B cell (primary cell): Measurements from ENCODE around the gene FRMD8. TPM values are rescaled to one million over a fixed set of nuclear protein-coding genes. Genes with fewer than 3 reads are reported as not detected.
A peak's percentile ranks its signal among the peaks of the same experiment; 100 is the strongest.

Experiments
- ATAC-seq: fragments of 200-7000 bp; cut with Tn5 transposase; one replicate; pipeline ENCODE4 v1.10.0; 2021; ENCODE audit warnings: low read depth, mild to moderate bottlenecking, moderate number of reproducible peaks, moderate library complexity
- CTCF ChIA-PET: fragments of 350-600 bp; sonication (Branson Sonifier 250); formaldehyde crosslinking; loops from one replicate; lab custom pipeline; 2021; ENCODE audit warnings: antibody characterized with exemption, inconsistent platforms; lab: Charles Lee
- POLR2A ChIA-PET: fragments of 350-600 bp; sonication (Branson Sonifier 250); formaldehyde crosslinking; loops from one replicate; lab custom pipeline; 2021; ENCODE audit warnings: antibody characterized with exemption; lab: Charles Lee
- DNase-seq: peaks from one replicate; pipeline ENCODE4 v3.0.0; 2013
- H2AFZ ChIP-seq: 2 replicates; pipeline ENCODE4 v1.6.1; 2012; ENCODE audit warnings: mild to moderate bottlenecking, low read depth, low read length; ENCODE audit not compliant: insufficient read depth, poor library complexity, severe bottlenecking
- H3K27ac ChIP-seq, 2 donors: 1 replicate in 1 of 2; 2 replicates in 1 of 2; pipeline ENCODE4 v1.5.1; 2012 to 2013; ENCODE audit warnings: low read length in 2 of 2, mild to moderate bottlenecking in 2 of 2, moderate library complexity in 1 of 2
- H3K27me3 ChIP-seq, 4 experiments: fragments of 200-600 bp in 1 of 4; sonication (generic) in 1 of 4; replicated peaks in 1 of 4; 1 replicate in 2 of 4; 2 replicates in 2 of 4; pipeline versions ENCODE4 v1.6.1 to v1.7.0; 2013 to 2016; ENCODE audit warnings: low read length in 3 of 4, mild to moderate bottlenecking in 2 of 4, mixed read lengths in 1 of 4, moderate library complexity in 1 of 4; ENCODE audit not compliant: insufficient read depth in 4 of 4, control insufficient read depth in 3 of 4; ENCODE audit errors: control extremely low read depth in 1 of 4
- H3K36me3 ChIP-seq, 2 experiments: replicated peaks in 1 of 2; 1 replicate in 1 of 2; 2 replicates in 1 of 2; pipeline versions ENCODE4 v1.6.1 to v1.7.1; 2013; ENCODE audit warnings: low read length in 1 of 2; ENCODE audit not compliant: insufficient read depth in 2 of 2, control insufficient read depth in 1 of 2; ENCODE audit errors: control extremely low read depth in 1 of 2, extremely low read depth in 1 of 2
- H3K4me1 ChIP-seq, 2 donors: fragments of 200-600 bp in 1 of 2; sonication (generic) in 1 of 2; 1 replicate in 1 of 2; 2 replicates in 1 of 2; pipeline versions ENCODE4 v1.5.1 to v1.6.1; 2013 to 2017; ENCODE audit warnings: low read length in 2 of 2; ENCODE audit not compliant: control insufficient read depth in 2 of 2, insufficient read depth in 2 of 2
- H3K4me2 ChIP-seq: replicated peaks from 2 replicates; pipeline ENCODE3; 2012; ENCODE audit warnings: mild to moderate bottlenecking, low read depth, low read length; ENCODE audit not compliant: poor library complexity, severe bottlenecking
- H3K4me3 ChIP-seq, 5 experiments: fragments of 200-600 bp in 1 of 5; sonication (generic) in 1 of 5; 1 replicate in 3 of 5; 2 replicates in 2 of 5; pipeline versions ENCODE4 v1.5.1 to v1.7.0; 2011 to 2016; ENCODE audit warnings: low read length in 4 of 5, mild to moderate bottlenecking in 4 of 5, low read depth in 2 of 5, control low read depth in 1 of 5, moderate library complexity in 1 of 5; ENCODE audit not compliant: insufficient read depth in 1 of 5; ENCODE audit errors: control extremely low read depth in 1 of 5, extremely low read depth in 1 of 5
- H3K79me2 ChIP-seq: fragments of 200-600 bp; sonication (generic); one replicate; pipeline ENCODE4 v1.6.0; 2016; ENCODE audit warnings: low read length; ENCODE audit not compliant: control insufficient read depth, insufficient read depth
- H3K9ac ChIP-seq: fragments of 200-600 bp; sonication (generic); 2 replicates; pipeline ENCODE4 v1.6.1; 2017; ENCODE audit warnings: mild to moderate bottlenecking, low read length, moderate library complexity
- H3K9me3 ChIP-seq, 3 donors: one replicate each; pipeline versions ENCODE4 v1.6.1 to v1.7.1; 2013; ENCODE audit warnings: low read length in 2 of 3; ENCODE audit not compliant: control insufficient read depth in 2 of 3, insufficient read depth in 1 of 3; ENCODE audit errors: control extremely low read depth in 1 of 3
- H4K20me1 ChIP-seq: 2 replicates; pipeline ENCODE4 v1.6.0; 2012; ENCODE audit warnings: mild to moderate bottlenecking, low read length; ENCODE audit not compliant: insufficient read depth, control insufficient read depth, poor library complexity, severe bottlenecking
- H3K27ac Mint-ChIP-seq: one replicate; pipeline ENCODE4 v1.8.0; 2021; ENCODE audit warnings: mixed read lengths
- H3K27me3 Mint-ChIP-seq: one replicate; pipeline ENCODE4 v1.8.0; 2021; ENCODE audit warnings: mixed read lengths
- H3K4me1 Mint-ChIP-seq: one replicate; pipeline ENCODE4 v1.8.0; 2021; ENCODE audit warnings: mixed read lengths
- H3K4me3 Mint-ChIP-seq: one replicate; pipeline ENCODE4 v1.8.0; 2021; ENCODE audit warnings: mixed read lengths
- H3K9me3 Mint-ChIP-seq: one replicate; pipeline ENCODE4 v1.8.0; 2022; ENCODE audit warnings: mixed read lengths; ENCODE audit not compliant: insufficient read depth
- EZH2 ChIP-seq: IDR thresholded peaks from 2 replicates; pipeline ENCODE4 v1.6.1; 2012; ENCODE audit warnings: borderline replicate concordance, low read depth, mild to moderate bottlenecking, moderate library complexity, low read length; ENCODE audit not compliant: insufficient read depth, poor library complexity, severe bottlenecking
- whole genome bisulfite sequencing: methylation state at CpG from one replicate; pipeline ENCODE4 v1.1.5; 2013; ENCODE audit warnings: missing lambda C conversion rate; ENCODE audit not compliant: insufficient coverage; 5-methylcytosine and 5-hydroxymethylcytosine counted together
- intact Hi-C: fragments of 100-400 bp; cut with micrococcal nuclease; formaldehyde crosslinking; loops from one replicate; pipeline ENCODE4 v1.10.0; 2022
- polyA plus RNA-seq: library from polyadenylated mRNA; depleted of rRNA; stranded (reverse); fragments of >200 nt; gene quantifications from 2 replicates; pipeline ENCODE4 v1.2.3, GENCODE V29; 2012
- total RNA-seq, 2 donors: library from RNA; stranded (reverse); fragments of 120-200 nt in 1 of 2; gene quantifications; 1 replicate in 1 of 2; 2 replicates in 1 of 2; pipeline versions ENCODE4 v1.2.3 to v1.2.4, GENCODE V29; 2013 to 2022
- TF ChIP-seq, protein P1 (sequence below): fragments of 200-600 bp; IDR thresholded peaks from one replicate; pipeline ENCODE4 v1.8.0; 2022; ENCODE audit warnings: antibody characterized with exemption, mild to moderate bottlenecking

The FRMD8 gene
- total and polyA plus RNA-seq, 2 donors (not counting 1 experiment from before 2014, with no cell fraction given): 44.3 to 73.6 TPM

DNA sequence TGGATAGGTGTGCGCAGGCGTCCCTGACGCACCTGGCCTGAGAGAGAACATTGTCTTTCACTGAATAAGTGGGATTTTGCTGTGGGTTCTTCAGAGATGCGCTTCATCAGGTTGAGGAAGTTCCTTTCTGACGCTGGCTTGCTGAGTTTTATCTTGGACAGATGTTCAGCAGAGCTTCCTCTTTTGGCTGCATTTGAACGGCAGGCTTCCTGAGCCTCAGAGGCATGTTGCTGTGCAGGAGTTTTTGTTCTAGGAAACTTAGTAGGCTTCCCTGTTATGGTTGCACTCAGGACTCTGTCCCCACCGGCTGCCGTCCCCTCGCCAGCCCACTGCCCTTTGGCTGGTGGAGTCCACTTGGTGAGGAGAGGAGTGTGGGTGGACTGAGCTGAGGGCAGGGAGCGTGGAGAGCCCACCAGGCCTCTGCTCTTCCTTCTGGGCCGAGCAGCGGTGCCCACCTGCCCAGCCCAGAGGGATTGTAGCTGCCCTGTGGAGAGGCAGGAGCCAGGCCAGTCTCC, 17.2 kb downstream of the FRMD8 start:
- H3K27ac ChIP-seq: peak overlapping the region; percentile 81 to 86
- peak overlapping the region; percentile 96 for H3K27ac Mint-ChIP-seq
- peaks cover 40% of the 10 kb centered on the region for H3K4me1 Mint-ChIP-seq
- ATAC-seq: peak; percentile 68
- H3K4me2 ChIP-seq: peak overlapping the region; percentile 70
- no peaks in the 10 kb centered on the region for H3K9me3 Mint-ChIP-seq
- no peaks in the 10 kb centered on the region for H3K9me3 ChIP-seq
- no peak overlapping the region for H2AFZ ChIP-seq
- H3K36me3 ChIP-seq: peaks cover 0 to 41% of the 10 kb centered on the region in 2 experiments
- TF ChIP-seq, protein P1, sequence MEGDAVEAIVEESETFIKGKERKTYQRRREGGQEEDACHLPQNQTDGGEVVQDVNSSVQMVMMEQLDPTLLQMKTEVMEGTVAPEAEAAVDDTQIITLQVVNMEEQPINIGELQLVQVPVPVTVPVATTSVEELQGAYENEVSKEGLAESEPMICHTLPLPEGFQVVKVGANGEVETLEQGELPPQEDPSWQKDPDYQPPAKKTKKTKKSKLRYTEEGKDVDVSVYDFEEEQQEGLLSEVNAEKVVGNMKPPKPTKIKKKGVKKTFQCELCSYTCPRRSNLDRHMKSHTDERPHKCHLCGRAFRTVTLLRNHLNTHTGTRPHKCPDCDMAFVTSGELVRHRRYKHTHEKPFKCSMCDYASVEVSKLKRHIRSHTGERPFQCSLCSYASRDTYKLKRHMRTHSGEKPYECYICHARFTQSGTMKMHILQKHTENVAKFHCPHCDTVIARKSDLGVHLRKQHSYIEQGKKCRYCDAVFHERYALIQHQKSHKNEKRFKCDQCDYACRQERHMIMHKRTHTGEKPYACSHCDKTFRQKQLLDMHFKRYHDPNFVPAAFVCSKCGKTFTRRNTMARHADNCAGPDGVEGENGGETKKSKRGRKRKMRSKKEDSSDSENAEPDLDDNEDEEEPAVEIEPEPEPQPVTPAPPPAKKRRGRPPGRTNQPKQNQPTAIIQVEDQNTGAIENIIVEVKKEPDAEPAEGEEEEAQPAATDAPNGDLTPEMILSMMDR: no peak
- TF ChIP-seq EZH2: no peak
- no peaks in the 10 kb centered on the region for H3K27me3 Mint-ChIP-seq
- no peaks in the 10 kb centered on the region for H4K20me1 ChIP-seq
- POLR2A ChIA-PET: interaction anchor here (0.5 to 3.1 kb wide), 18 partner anchors 11 to 308 kb away, joined by 3 to 32 read pairs (median 4); partner anchors contain the start of genes FAM89B, FRMD8, MALAT1 and NEAT1
- CTCF ChIA-PET: interaction anchor here (0.8 to 8.0 kb wide), 5 partner anchors 13 to 105 kb away, joined by 3 to 66 read pairs (median 5); no protein-coding TSS in a partner anchor
- H3K79me2 ChIP-seq: peaks cover 9% of the 10 kb centered on the region
- intact Hi-C loops: loop anchor here (1.0 kb wide), 3 partner anchors 13 to 21 kb away; partner anchors contain the start of genes FRMD8 and SLC25A45
- peak overlapping the region; percentile 71 for H3K4me3 Mint-ChIP-seq
- WGBS: 5% methylated on average over 11 of the region's 12 CpGs
- H3K4me1 ChIP-seq: peaks cover 34 to 57% of the 10 kb centered on the region in 2 donors
- DNase-seq: peak; percentile 91
- no peaks in the 10 kb centered on the region for H3K27me3 ChIP-seq
- H3K4me3 ChIP-seq: peak overlapping the region in 2 of 5 experiments; percentile 10 to 22
- peak overlapping the region; percentile 27 for H3K9ac ChIP-seq

GRCh38 chr11:65404210-65404609, 17.8 kb downstream of the FRMD8 start:
- no peaks in the 10 kb centered on the region for H3K9me3 Mint-ChIP-seq
- no peak for ATAC-seq
- peaks cover 14% of the 10 kb centered on the region for H3K79me2 ChIP-seq
- no peaks in the 10 kb centered on the region for H4K20me1 ChIP-seq
- no peaks in the 10 kb centered on the region for H3K9me3 ChIP-seq
- intact Hi-C loops: no loop called here
- H3K27me3 ChIP-seq: no peaks in the 10 kb centered on the region
- H2AFZ ChIP-seq: no peak overlapping the region
- peaks cover 0 to 44% of the 10 kb centered on the region in 2 experiments for H3K36me3 ChIP-seq
- peak overlapping the region in 1 of 5 experiments; percentile 22 for H3K4me3 ChIP-seq
- peaks cover 39 to 62% of the 10 kb centered on the region in 2 donors for H3K4me1 ChIP-seq
- WGBS: 11% methylated on average over 13 of the region's 13 CpGs
- TF ChIP-seq EZH2: no peak
- TF ChIP-seq, protein P1: no peak
- peak overlapping the region; percentile 70 for H3K4me2 ChIP-seq
- H3K9ac ChIP-seq: peak overlapping the region; percentile 27
- no peaks in the 10 kb centered on the region for H3K27me3 Mint-ChIP-seq
- H3K27ac ChIP-seq: peak overlapping the region; percentile 81 to 86
- ChIA-PET POLR2A (interaction anchor here (0.5 to 3.1 kb wide), 17 partner anchors 11 to 307 kb away, joined by 3 to 32 read pairs (median 4); partner anchors contain the start of genes FAM89B, FRMD8, MALAT1 and NEAT1), CTCF (interaction anchor here (0.7 to 8.0 kb wide), 5 partner anchors 13 to 167 kb away, joined by 3 to 66 read pairs (median 3); no protein-coding TSS in a partner anchor)
- DNase-seq: peak; percentile 47
- H3K4me1 Mint-ChIP-seq: peaks cover 44% of the 10 kb centered on the region
- peak overlapping the region; percentile 96 for H3K27ac Mint-ChIP-seq
- peak overlapping the region; percentile 71 for H3K4me3 Mint-ChIP-seq
